ENCODE results near the gene PSMA1. TPM values are rescaled to one million over a fixed set of nuclear protein-coding genes. Genes with fewer than 3 reads are reported as not detected.

PSMA1 gene
- polyA plus RNA-seq, 3 donors: 185 to 201 (median 186) TPM

Other genes starting within 250 kb of the PSMA1 start
- 10 to 100 TPM; 53.4 to 60.5 (median 56.4) TPM for gene RRAS2, start 161.2 kb downstream of the PSMA1 start, polyA plus RNA-seq (ENCODE audit: insufficient read length in 3 of 3)
- gene COPB1, start 20.6 kb downstream of the PSMA1 start, polyA plus RNA-seq (ENCODE audit: insufficient read length in 3 of 3): 100 to 1,000 TPM; 150 to 171 (median 153) TPM
- gene PDE3B, start 123.4 kb upstream of the PSMA1 start, polyA plus RNA-seq (ENCODE audit: insufficient read length in 3 of 3): 1 to 10 TPM; 6.8 to 9.1 (median 7.7) TPM